Suppressor macrophage treated with lipopolysaccharide for 1 hour (primary cell): ENCODE data around the gene HECW1.

Experiments used
- DNase-seq, 3 donors: peaks; one replicate each; pipeline ENCODE4 v3.0.0-alpha.2; 2020 to 2022

HECW1 gene

DNA sequence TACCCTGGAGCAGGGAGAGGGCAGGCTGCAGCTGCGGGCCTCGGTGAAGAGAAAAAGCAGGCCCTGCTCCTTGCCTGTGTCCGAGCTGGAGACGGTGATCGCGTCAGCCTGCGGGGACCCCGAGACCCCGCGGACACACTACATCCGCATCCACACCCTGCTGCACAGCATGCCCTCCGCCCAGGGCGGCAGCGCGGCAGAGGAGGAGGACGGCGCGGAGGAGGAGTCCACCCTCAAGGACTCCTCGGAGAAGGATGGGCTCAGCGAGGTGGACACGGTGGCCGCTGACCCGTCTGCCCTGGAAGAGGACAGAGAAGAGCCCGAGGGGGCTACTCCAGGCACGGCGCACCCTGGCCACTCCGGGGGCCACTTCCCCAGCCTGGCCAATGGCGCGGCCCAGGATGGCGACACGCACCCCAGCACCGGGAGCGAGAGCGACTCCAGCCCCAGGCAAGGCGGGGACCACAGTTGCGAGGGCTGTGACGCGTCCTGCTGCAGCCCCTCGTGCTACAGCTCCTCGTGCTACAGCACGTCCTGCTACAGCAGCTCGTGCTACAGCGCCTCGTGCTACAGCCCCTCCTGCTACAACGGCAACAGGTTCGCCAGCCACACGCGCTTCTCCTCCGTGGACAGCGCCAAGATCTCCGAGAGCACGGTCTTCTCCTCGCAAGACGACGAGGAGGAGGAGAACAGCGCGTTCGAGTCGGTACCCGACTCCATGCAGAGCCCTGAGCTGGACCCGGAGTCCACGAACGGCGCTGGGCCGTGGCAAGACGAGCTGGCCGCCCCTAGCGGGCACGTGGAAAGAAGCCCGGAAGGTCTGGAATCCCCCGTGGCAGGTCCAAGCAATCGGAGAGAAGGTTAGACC lies 332.5 kb downstream of the HECW1 start:
- DNase-seq, result no peak

DNA sequence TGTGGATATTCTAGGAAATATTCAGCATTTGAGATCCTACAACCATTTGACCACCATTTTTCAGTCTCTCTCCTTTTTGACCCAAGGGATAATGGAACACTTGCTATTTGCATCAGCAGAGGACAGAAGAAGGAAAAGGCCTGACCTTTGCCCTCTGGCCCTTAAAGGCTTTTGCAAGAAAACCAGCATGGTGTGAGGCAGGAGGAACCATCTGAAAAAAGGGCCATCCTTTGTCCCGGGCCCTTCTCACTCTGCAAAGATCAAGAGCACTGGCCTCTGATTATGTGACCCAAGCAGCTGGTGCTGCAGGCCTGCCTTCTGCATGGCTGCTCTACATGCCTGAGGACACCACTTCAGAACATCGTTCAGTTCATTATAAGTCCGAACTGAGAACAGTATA lies 337.1 kb downstream of the HECW1 start:
- no peak for DNase-seq

DNA sequence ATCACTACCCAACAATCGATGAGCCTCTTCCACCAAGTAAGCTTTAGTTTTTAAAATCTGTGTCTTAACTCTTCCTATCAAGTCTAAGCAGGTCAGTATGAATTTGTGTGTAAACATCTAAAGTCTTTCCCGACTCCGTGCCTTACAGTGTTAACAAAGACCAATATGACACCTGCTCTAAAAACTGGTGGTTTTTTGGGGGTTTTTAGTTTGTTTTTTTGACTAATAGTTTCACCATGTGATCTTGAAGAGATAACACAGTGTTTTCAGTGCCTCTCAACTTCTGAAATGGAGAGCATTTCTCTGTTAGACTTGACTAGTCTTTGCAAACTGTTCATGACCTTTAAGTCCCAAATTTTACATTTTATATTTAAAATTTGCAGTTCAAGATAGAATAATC lies 338.4 kb downstream of the HECW1 start:
- DNase-seq, result no peak

DNA sequence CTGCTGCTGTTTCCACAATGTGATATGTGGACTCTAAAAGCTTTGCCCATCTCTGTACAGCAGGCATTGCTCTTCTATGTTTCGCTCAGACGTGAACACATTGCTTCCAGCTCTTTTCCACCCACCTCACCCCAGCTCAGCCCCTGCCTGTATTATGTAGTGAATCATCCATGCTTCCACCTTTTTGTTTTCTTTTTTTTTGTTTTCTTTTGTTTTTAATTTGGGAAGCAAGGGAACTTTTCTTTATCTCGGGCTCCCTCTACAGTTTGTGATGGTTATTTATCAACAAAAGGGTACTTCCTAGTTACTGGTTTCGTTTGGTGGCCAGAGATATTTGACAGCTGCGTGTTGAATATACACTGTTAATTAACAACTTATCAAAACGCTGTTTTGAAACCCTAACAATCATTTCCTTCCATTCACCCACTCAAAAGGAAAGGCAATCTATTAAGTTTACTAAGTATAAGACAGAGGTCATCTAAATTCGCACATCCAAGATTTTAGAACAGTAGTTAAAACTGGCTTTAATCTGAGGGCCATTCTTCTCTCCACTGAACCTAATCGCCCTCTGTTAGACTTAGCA lies 342.6 kb downstream of the HECW1 start:
- peak; percentile 53 to 61 (median 61) for DNase-seq

DNA sequence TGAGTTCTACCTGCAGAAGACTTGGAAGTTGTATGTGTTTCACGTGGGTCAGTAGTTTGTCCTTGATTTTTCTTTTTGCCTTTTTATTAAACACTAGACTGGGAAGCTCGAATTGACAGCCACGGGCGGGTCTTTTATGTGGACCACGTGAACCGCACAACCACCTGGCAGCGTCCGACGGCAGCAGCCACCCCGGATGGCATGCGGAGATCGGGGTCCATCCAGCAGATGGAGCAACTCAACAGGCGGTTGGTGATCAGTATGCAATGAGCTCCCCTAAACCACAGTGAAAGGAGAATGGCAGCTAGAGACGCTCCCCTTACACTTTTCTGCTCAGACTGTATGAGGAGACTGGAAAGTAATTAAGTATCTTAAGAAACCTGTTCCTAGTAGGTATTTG lies 343.8 kb downstream of the HECW1 start:
- DNase-seq, result no peak

DNA sequence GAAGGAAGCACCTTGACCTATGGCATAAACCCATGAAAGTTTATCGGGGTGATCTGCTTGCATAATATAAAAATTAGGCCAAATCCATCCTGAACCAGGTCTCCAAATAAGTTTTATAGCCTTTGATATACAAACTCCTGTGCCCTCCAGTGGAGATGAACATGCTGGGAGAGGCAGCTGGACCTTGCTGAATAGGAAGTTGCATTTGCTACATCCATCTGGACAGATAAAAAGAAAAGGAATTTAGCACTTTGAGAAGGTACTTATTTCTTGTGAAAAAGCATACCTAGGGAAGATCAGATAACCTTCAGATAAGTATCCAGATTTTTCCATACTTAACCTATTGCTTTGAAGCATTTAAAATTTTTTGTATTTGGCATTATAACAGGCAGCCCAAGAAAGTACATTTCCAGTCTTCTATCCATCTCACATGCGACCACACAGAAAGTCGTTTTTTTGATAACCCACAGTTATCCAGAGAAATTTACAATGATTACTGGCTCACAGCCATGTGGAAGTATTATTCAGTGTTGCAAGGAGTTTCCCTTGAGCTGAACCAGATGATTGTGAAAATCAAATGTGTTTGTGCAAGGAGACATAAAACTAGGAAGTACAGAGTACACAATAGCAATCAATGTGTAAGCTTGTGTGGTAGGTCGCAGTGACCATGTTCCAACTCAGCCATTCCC lies 346.0 kb downstream of the HECW1 start:
- DNase-seq, result peak in 1 of 3 donors; percentile 42

DNA sequence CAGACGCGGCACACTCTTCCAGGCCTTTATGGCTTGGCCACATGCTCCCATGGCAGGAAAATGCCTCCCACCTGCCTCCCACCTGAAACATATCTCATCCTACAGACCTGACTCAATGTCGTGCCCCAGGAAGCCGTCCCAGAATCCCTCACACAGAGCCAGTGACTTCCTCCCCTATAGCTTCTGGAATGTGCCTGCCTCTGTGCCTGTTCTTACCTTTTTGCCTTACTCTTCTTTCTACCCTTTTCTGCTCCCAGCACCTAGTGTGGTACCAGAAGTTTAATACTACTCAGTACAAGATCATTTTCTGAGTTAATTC lies 346.5 kb downstream of the HECW1 start:
- DNase-seq, result no peak

DNA sequence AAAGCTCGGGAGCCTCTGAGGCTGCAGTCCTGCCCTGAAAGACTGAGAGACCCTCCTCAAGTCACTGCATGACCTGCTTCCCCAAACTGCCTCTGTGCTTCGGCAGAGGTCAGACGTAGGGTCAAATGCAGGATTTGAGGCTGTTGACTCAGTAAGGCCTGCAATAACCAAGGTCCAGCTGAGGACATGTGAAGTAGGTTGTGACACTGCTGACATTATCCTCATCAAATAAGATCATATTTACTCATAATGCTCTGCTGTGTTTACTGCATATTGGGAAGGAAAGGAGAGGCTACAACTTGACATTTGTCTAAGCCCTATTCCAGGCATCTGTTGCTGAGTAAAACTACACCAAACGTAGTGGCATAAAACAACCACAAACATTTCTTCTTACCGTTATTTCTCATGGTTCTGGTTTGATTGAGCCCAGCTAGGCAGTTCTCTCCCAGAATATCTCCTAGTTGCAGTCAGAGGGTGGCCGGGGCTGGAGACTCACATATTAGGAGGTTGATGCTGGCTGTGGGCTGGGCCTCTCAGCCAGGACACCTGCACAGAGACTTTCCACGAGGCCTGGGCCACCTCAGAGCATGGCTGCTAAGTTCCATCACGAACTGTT lies 348.4 kb downstream of the HECW1 start:
- DNase-seq, result no peak

DNA sequence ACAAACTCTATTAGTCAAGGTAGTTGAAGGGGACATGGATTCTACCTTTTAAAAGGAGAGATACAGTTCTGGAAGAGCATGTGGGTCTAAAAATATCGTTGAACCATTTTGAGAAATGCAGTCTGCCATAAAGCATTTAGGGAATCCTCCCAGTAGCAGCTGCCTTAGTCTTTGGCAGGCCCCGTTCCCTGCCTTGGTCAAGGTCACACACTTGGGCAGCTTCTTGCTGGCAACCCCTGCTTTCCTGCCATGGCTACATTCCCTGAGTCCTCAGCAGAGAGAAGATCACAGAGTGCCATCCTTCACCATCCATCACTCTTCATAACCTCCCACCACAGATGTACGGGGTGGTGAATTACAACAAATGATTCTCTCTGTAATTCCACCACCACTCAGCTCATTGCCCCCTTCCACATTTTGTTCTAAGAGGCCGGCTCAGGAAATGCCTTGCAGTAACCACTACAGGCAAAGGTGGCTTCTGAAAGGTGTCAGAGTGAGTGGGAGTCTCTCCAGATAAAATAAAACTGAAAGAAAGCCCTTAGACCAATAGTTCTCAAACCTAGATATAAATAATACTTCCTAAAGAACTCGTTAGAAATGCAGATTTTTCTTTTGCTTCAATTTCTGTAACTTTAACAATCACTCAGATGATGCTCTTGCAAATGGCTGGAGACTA lies 349.0 kb downstream of the HECW1 start:
- no peak for DNase-seq

DNA sequence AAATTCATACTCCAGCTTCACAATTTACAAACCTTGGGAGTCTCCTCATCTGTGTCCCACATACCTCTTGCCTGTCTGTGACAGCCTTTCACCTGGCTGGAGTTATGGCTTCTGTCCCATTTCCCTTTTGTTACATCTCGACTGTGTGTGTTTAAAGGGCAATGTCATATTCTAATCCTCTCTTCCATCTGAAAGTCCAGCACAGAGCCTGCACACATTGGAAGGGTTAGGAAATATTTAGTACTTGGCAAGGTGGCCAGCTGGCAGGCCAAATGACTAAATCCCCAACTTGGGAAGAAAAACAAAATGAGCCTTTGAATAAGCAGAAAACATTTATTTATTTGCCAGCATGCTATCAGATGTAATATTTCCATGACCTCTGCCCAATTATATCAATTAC lies 350.4 kb downstream of the HECW1 start:
- DNase-seq, result no peak

DNA sequence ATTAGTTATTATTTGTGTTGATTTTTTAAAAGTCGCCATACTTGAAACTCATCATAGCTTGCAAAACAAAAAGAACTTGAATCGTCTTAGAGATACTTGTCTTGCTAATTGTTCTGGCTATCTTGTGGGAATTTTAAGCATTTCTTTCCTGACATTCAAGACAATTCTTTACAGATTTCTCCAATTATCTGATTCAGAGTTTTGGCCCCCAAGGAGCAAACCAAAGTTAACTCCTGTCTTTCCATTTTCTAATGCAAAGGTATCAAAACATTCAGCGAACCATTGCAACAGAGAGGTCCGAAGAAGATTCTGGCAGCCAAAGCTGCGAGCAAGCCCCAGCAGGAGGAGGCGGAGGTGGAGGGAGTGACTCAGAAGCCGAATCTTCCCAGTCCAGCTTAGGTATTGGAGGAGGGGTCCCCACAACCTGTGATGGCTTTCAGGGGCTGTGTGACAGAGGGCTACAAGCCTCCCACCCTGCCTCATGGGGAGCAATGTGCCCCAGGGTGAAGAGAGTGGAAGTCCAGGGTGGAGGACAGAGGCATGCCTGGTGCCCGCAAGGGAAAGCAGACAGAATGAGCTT lies 351.0 kb downstream of the HECW1 start:
- no peak for DNase-seq

DNA sequence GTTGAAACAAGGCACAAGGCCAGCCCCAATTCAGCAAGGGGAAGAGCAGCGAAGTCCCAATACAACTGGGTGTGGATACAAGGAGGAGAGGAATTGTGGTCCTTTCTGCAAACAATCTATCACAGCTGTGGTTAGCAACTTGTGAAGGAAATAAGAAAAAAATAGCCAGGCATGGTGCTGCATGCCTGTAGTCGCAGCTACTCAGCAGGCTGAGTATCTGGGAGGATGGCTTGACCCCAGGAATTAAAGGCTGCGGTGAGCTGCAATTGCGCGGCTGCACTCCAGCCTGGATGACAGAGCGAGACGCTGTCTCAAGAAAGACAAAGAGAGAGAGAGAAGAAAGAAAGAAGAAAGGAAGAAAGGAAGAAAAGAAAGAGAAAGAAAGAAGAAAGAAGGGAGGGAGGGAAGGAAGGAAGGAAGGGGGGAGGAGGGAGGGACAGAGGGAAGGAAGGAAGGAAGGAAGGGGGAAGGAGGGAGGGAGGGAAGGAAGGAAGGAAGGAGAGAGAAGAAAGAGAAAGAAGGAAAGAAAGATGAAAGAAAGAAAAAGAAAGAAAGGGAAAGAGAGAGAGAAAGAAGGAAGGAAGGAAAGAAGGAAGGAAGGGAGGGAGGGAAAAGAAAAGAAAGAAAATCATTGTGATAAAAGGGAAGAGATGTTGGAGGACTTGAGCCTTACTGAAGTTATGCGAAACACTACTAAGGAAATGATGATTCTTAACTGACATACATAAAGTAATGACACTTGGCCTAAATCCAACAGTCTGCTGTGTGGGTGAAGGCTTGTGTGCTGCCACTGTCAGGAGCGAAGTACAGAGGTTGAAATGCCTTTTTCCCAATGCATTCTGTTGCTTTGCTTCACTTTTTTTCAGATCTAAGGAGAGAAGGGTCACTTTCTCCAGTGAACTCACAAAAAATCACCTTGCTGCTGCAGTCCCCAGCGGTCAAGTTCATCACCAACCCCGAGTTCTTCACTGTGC lies 353.4 kb downstream of the HECW1 start:
- peak; percentile 24 to 42 (median 30) for DNase-seq

DNA sequence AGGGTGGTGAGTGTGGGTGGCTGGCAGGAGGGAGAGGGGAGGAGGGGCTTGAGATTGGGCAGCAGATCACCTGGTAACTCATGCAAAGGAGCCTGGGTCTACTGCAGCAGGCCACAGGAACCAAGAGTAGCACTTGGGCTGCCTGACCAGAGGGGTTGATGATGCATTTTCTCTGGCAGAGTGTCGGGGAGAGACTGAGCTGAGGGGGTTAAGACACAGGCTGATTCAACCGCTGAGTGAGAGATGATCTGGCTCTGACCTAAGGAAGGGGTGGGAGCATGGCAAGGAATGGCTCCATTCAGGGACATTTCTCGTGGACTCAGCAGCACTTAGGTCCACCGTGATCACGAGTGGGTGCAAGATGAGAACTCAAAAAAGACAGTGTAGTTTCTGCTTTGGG lies 355.0 kb downstream of the HECW1 start:
- DNase-seq, result peak in 1 of 3 donors; percentile 35

DNA sequence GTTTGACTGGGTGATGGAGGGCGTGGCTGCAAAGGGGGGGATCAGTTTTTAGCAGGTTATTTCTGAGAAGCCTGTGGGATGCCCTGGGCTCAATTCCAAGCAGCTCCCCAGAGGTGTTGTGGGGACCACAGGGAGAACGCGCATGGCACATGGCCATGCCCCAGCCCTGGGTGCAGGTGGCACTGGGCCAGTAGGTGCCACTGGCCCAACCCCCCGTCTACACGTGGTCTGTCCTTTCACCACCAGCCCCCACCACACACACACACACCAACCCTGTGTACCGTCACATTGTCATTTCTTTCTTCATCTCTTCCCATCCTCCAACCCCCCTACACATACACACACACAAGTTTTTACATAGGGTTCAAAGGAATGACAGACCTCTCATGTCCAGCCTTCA lies 355.4 kb downstream of the HECW1 start:
- no peak for DNase-seq

DNA sequence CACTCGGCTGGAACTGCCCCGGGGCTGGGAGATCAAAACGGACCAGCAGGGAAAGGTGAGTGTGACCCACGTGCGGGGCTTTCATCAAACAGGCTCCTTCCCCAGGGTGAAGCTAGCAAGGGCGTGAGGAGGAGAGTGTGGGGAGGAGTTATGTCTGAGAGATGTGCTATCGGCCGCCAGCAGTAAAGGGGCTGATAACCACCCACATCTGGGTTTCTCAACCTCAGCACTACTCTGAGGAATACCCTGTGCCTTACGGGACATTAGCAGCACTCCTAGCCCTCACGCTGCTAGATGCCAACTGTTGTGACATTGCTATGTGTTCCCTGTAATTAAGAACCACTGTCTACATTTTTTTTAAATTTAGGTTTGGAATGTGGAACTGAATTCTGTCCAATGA lies 356.6 kb downstream of the HECW1 start:
- DNase-seq, result no peak

DNA sequence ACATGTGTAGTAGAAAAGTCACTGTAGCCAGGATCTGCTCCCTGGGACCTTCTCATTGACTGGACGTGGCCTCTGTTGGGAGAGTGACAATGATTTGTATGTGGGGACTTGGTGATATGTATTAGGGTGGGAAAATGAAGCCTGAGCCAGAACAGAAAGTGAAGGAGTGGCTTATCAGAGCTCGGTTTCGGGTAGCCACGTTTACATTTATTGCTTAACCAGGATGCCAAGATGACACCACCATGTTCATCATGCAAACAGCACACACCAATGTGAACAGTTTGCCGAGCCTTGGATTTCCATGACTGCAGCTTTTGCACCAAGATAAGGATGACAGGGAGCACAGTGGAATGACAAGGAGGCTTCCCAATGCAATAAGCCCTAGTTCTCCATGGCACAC lies 357.7 kb downstream of the HECW1 start:
- no peak for DNase-seq

DNA sequence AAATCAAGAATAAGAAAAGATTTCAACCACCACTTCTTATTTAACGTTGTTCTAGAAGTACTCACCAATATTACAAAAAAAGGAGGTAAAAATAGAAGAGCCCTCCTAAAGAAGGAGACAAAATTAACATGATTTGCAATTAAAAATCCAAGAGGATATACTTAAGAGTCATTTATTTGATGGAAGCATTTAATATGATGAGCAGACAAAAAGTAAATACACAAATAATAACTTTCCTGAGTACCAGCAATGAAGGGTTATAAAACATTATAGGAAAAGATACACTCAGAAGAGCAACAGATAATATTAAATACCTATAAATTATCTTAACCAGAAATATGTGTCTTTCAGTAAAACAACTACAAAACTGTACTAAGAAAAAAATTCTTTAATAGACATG lies 363.5 kb downstream of the HECW1 start:
- no peak for DNase-seq

DNA sequence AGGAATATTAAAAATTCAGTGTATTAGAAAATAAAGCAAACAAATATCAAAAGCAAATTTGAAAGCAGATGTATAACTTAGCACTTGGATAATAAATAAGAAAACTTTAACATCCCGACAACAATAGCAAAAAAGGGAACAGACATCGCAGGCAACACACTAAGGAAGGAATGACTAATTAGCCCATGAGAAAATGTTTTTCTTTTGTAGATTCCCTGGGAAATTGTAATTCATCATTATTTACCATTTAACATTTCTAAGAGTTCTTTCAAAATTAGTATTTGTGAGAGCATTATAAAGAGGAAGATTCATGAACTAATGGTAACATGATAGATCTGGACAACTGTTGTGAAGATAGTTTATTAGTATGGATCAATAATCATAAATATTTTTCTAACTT lies 364.4 kb downstream of the HECW1 start:
- peak; percentile 32 to 71 (median 67) for DNase-seq

DNA sequence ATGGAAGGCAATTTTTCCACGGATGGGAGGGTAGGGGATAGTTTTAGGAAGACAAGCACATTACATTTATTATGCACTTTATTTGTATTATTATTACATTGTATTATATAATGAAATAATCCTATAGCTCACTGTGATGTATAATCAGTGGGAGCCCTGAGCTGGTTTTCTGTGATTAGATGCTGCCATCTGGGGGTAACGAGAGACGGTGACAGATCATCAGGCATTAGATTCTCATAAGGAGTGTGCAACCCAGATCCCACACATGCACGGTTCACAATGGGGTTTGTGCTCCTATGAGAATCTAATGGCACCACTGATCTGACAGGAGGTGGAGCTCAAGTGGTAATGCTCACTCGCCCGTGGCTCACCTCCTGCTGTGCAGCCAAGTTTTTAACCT lies 366.6 kb downstream of the HECW1 start:
- DNase-seq, result no peak

DNA sequence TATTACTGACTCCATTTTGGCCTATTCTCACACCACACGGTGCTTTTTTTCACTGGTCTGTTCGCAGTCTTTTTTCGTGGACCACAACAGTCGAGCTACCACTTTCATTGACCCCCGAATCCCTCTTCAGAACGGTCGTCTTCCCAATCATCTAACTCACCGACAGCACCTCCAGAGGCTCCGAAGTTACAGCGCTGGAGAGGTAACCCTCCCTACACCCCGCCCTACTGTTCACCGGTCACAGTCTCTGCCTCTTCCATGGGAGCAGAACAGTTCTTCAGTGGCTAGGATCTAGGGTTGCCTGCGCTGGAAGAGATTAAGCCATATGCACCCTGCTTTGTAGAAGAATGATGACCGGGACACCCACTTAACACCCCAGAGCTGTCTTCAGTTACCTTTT lies 367.1 kb downstream of the HECW1 start:
- DNase-seq, result no peak

DNA sequence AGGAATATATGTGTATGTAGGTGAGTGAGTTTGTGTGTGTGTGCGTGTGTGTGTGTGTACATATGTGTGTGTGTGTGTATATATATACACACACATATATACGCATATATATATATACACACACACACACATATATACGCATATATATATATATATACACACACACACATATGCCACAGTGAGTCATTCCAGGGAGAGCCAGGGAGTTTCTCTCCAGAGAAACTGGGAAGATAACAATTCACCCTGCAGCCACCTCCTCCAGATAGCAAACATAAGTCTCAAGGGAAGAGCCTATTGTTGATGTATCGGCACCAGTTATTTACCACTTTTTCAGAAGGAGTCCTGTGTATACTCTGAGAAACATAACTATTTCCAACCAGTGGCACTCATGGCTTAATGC lies 368.1 kb downstream of the HECW1 start:
- DNase-seq, result no peak
